ENCODE measurements around the gene APOA5.

APOA5 gene

GRCh38 chr11:116750070-116750718 is 41.5 kb downstream of the APOA5 start:
- TF ChIP-seq TAF1 (IDR thresholded peaks at IDR 0.05; ENCODE audit: borderline replicate concordance, insufficient read depth, low read length) (no peak), FOXP2 (optimal IDR thresholded peaks at IDR 0.05; ENCODE audit: borderline replicate concordance, extremely low read depth, extremely low read length, insufficient read depth) (no peak), SIN3A (IDR thresholded peaks at IDR 0.05; ENCODE audit: borderline replicate concordance, insufficient read depth, low read length) (no peak), POLR2AphosphoS5 (IDR thresholded peaks at IDR 0.05; ENCODE audit: low read depth, low read length) (no peak)

GRCh38 chr11:116742104-116742503 is 49.6 kb downstream of the APOA5 start:
- TF ChIP-seq REST (IDR thresholded peaks at IDR 0.05; ENCODE audit: insufficient read depth in 1 of 2, low read depth in 2 of 2, low read length in 2 of 2) (no peak), TAF1 (IDR thresholded peaks at IDR 0.05; ENCODE audit: borderline replicate concordance, insufficient read depth, low read length) (no peak), POLR2AphosphoS5 (IDR thresholded peaks at IDR 0.05; ENCODE audit: low read depth, low read length) (no peak), SIN3A (IDR thresholded peaks at IDR 0.05; ENCODE audit: borderline replicate concordance, insufficient read depth, low read length) (no peak), FOXP2 (optimal IDR thresholded peaks at IDR 0.05; ENCODE audit: borderline replicate concordance, extremely low read depth, extremely low read length, insufficient read depth) (no peak)

GRCh38 chr11:116740741-116741140 is 50.9 kb downstream of the APOA5 start:
- TF ChIP-seq SIN3A (IDR thresholded peaks at IDR 0.05; ENCODE audit: borderline replicate concordance, insufficient read depth, low read length) (no peak), FOXP2 (optimal IDR thresholded peaks at IDR 0.05; ENCODE audit: borderline replicate concordance, extremely low read depth, extremely low read length, insufficient read depth) (no peak), TAF1 (IDR thresholded peaks at IDR 0.05; ENCODE audit: borderline replicate concordance, insufficient read depth, low read length) (no peak), POLR2AphosphoS5 (IDR thresholded peaks at IDR 0.05; ENCODE audit: low read depth, low read length) (no peak), REST (IDR thresholded peaks at IDR 0.05; ENCODE audit: insufficient read depth in 1 of 2, low read depth in 2 of 2, low read length in 2 of 2) (no peak)
